Measurements from ENCODE around the gene PRRC2A. TPM values are rescaled to one million over a fixed set of nuclear protein-coding genes. Genes with fewer than 3 reads are reported as not detected.
A peak's percentile ranks its signal among the peaks of the same experiment; 100 is the strongest.

PRRC2A gene
- polyA plus RNA-seq, 1 donor, result 122 TPM

DNA sequence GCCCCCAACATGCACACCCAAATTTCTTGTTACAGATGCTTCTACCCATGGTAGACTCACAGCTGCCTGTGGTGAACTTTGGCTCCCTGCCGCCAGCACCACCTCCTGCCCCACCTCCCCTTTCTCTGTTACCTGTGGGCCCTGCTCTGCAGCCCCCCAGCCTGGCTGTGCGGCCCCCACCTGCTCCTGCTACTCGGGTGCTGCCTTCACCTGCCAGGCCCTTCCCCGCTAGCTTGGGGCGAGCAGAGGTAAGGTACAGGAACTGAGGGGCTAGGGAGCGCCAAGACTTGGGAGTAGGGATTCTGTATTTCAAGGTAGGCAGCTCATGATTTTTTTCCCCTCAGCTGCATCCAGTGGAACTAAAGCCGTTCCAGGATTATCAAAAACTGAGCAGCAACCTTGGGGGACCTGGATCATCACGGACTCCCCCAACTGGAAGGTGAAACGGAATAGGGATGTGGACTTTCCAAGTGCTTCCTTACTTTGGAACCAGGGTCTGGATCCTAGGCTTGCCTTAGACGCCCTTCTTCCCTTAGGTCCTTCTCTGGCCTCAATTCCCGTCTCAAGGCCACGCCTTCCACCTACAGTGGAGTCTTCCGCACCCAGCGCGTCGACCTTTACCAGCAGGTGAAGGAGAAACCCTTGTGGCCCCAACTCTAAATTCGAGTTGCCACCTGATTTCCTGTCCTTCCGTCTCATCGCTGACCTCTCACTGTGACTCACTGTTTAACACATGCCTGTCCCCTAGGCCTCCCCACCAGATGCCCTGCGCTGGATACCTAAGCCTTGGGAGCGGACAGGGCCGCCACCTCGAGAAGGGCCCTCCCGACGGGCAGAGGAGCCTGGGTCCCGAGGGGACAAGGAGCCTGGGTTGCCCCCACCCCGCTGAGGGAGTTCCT is 16.4 kb downstream of the PRRC2A start:
- no peaks in the 10 kb centered on the region for H3K27me3 ChIP-seq (ENCODE audit: control insufficient read depth, insufficient read depth, low read length)
- no peaks in the 10 kb centered on the region for H3K4me1 ChIP-seq (ENCODE audit: control insufficient read depth, insufficient read depth, low read length)
- no peak overlapping the region for H3K27ac ChIP-seq (ENCODE audit: low read length)
- WGBS (ENCODE audit: insufficient coverage, low lambda C conversion rate), result 84% methylated on average over 7 of the region's 27 CpGs
- no peak overlapping the region for H3K4me3 ChIP-seq (ENCODE audit: low read length)
- no peaks in the 10 kb centered on the region for H3K9me3 ChIP-seq (ENCODE audit: control insufficient read depth, low read depth, low read length)
- DNase-seq, result no peak
- peaks cover 94% of the 10 kb centered on the region for H3K36me3 ChIP-seq (ENCODE audit: control insufficient read depth, insufficient read depth, low read length)

DNA sequence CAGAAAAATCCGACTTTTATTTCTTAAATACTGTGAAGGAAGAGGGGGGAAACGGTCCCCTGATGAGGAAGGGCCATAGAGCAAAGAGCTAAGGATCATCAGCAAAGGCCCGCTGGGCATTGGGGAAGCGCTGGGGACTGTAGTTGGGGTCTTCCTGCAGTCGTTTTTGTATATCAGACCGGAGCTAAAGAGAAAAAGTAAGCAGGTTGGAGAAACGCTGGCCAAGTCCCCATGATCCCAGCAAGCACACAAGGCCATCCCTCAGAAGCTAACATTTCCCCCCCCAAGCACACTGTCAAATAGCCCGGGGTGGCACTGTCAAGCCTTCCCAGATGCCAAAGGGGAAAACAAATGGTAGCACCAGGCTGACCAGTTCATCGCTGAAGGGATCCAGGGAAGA is 18.5 kb downstream of the PRRC2A start:
- 100% methylated on average over 3 of the region's 9 CpGs for WGBS (ENCODE audit: insufficient coverage, low lambda C conversion rate)
- H3K27me3 ChIP-seq (ENCODE audit: control insufficient read depth, insufficient read depth, low read length), result no peaks in the 10 kb centered on the region
- H3K27ac ChIP-seq (ENCODE audit: low read length), result no peak overlapping the region
- peaks cover 89% of the 10 kb centered on the region for H3K36me3 ChIP-seq (ENCODE audit: control insufficient read depth, insufficient read depth, low read length)
- no peaks in the 10 kb centered on the region for H3K9me3 ChIP-seq (ENCODE audit: control insufficient read depth, low read depth, low read length)
- H3K4me3 ChIP-seq (ENCODE audit: low read length), result no peak overlapping the region
- DNase-seq, result no peak
- H3K4me1 ChIP-seq (ENCODE audit: control insufficient read depth, insufficient read depth, low read length), result no peaks in the 10 kb centered on the region

DNA sequence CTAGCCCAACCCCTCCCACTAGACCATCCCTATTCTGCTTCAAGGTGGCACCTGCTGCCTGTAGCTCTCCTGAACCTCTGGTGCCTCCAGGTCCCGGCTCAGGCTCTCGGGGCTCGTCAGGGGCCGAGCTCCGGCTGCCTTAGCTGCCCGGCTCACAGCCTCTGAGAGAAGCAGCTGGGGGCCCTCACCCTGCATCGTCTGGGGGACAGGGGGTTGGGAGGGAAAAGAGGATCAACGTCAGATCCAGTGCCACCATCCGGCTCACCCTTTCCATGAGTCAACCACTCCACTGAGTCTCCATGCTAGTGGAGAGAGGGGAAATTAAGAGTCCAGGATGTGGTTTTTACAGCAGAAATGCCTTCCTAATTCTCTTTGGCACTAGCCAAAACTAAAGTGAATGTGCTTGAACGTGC is 18.9 kb downstream of the PRRC2A start:
- no peak overlapping the region for H3K27ac ChIP-seq (ENCODE audit: low read length)
- no peak overlapping the region for H3K4me3 ChIP-seq (ENCODE audit: low read length)
- H3K9me3 ChIP-seq (ENCODE audit: control insufficient read depth, low read depth, low read length), result no peaks in the 10 kb centered on the region
- DNase-seq, result no peak
- no peaks in the 10 kb centered on the region for H3K27me3 ChIP-seq (ENCODE audit: control insufficient read depth, insufficient read depth, low read length)
- WGBS (ENCODE audit: insufficient coverage, low lambda C conversion rate), result no CpG with 5 or more reads among the region's 10 CpGs
- no peaks in the 10 kb centered on the region for H3K4me1 ChIP-seq (ENCODE audit: control insufficient read depth, insufficient read depth, low read length)
- H3K36me3 ChIP-seq (ENCODE audit: control insufficient read depth, insufficient read depth, low read length), result peaks cover 89% of the 10 kb centered on the region

DNA sequence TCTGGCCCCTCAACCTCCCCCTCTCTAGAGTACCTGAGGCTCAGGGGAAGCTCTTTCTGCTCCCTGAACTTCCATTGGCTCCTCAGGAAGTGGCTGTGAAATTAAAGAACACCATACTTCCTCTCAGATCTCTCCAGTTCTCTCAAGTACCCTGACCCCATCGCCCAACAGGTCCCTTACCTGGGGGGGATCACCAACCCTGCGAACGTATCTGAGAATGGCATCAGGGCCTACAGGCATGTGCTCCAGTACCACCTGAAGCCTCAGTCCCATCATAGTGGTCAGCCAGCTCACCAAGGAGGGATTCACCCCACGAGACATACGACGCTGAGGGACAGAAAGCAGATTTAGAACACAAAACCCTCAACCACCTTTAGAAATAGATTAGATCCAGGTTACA is 20.1 kb downstream of the PRRC2A start:
- Histone ChIP-seq H3K27ac (ENCODE audit: low read length) (no peak overlapping the region), H3K36me3 (ENCODE audit: control insufficient read depth, insufficient read depth, low read length) (peaks cover 89% of the 10 kb centered on the region), H3K9me3 (ENCODE audit: control insufficient read depth, low read depth, low read length) (no peaks in the 10 kb centered on the region), H3K4me1 (ENCODE audit: control insufficient read depth, insufficient read depth, low read length) (no peaks in the 10 kb centered on the region), H3K27me3 (ENCODE audit: control insufficient read depth, insufficient read depth, low read length) (no peaks in the 10 kb centered on the region), H3K4me3 (ENCODE audit: low read length) (no peak overlapping the region)
- no peak for DNase-seq
- WGBS (ENCODE audit: insufficient coverage, low lambda C conversion rate), result no CpG with 5 or more reads among the region's 6 CpGs

DNA sequence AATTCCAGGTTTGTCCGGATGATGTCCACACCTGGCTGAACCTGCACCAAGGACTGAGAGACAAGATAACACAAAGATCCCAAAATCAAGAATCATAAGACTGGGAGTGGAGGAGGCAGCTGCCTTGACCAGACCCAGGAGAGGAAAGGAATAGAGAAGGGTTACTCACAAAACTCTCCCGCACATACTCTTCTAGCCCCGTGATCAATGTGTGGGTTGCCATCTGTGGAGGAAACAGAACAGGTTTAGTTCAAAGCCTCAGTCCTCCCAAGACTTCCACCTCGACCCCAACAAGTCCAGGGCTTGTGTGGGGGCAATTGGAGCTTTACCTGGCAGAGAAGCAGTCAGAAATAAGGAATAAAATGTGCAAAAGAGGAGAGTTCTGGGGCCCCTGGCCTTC is 20.9 kb downstream of the PRRC2A start:
- 100% methylated on average over 1 of the region's 4 CpGs for WGBS (ENCODE audit: insufficient coverage, low lambda C conversion rate)
- H3K36me3 ChIP-seq (ENCODE audit: control insufficient read depth, insufficient read depth, low read length), result peaks cover 89% of the 10 kb centered on the region

DNA sequence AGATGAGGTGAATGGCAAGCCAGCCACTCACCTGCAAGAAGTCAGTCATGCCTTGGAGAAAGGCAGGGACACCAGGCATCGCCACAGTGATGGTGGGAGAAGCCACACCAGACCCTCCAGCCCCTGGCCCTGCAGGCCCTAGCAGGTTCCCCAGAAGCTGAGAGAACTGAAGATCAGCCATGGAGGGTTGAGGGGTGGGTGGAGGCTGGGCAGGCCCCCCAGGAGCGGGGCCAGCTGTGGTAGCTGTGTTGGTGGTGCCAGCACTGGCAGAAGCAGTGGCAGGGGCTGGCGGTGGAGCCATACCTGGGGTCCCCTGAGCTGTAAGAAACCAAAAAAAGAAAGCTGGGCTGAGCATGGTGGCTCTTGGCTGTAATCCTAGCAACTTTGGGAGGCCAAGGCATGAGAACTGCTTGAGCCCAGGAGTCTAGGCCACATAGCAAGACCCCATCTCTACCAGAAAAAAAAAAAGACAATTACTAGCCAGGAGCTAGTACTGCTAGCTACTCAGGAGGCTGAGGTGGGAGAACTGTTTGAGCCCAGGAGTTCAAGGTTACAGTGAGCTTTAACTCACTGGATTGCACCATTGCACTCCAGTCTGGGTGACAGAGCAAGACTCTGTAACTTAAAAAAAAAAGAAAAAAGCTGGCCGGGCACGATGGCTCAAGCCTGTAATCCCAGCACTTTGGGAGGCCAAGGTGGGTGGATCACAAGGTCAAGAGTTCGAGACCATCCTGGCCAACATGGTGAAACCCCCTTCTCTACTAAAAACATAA is 22.5 kb downstream of the PRRC2A start:
- Histone ChIP-seq H3K9me3 (ENCODE audit: control insufficient read depth, low read depth, low read length) (no peaks in the 10 kb centered on the region), H3K27ac (ENCODE audit: low read length) (no peak overlapping the region), H3K4me3 (ENCODE audit: low read length) (no peak overlapping the region), H3K36me3 (ENCODE audit: control insufficient read depth, insufficient read depth, low read length) (peaks cover 88% of the 10 kb centered on the region), H3K27me3 (ENCODE audit: control insufficient read depth, insufficient read depth, low read length) (no peaks in the 10 kb centered on the region), H3K4me1 (ENCODE audit: control insufficient read depth, insufficient read depth, low read length) (no peaks in the 10 kb centered on the region)
- DNase-seq, result no peak
- WGBS (ENCODE audit: insufficient coverage, low lambda C conversion rate), result 80% methylated on average over 1 of the region's 6 CpGs

More for the DNA sequence above, 20.9 kb downstream of the PRRC2A start:
- Histone ChIP-seq H3K27me3 (ENCODE audit: control insufficient read depth, insufficient read depth, low read length) (no peaks in the 10 kb centered on the region), H3K27ac (ENCODE audit: low read length) (no peak overlapping the region), H3K4me1 (ENCODE audit: control insufficient read depth, insufficient read depth, low read length) (no peaks in the 10 kb centered on the region), H3K4me3 (ENCODE audit: low read length) (no peak overlapping the region), H3K9me3 (ENCODE audit: control insufficient read depth, low read depth, low read length) (no peaks in the 10 kb centered on the region)
- DNase-seq, result no peak

DNA sequence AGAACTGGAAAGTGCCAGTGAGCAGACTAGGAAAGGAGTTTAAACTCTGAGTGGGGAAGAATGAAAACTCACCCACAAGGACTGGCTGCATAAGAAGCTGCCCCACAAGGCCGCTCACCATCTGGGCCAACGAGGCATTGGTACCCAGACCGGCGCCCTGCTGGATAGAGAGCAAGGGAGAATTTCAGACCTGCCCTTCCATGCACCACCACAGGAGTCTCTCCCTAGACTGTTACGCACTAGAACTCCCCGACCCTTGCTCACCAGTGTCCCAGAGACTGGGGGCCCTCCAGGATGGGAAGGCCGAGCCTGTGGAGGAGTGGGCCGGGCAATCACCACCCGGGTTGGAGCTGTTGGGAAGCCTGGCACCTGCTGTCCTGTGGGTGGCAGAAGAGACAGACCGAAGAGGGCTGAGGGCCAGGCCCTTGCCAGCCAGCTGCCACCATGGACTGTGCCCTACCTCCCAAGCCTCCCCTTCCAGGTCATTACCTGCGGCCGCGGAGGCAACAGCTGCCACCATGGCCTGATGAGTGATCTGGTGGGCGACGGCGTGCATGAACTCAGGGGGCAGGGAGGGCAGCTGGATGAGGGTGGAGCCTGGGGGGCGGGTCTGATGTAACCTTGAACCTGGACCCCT is 23.4 kb downstream of the PRRC2A start:
- Histone ChIP-seq H3K4me3 (ENCODE audit: low read length) (no peak overlapping the region), H3K4me1 (ENCODE audit: control insufficient read depth, insufficient read depth, low read length) (no peaks in the 10 kb centered on the region), H3K27ac (ENCODE audit: low read length) (no peak overlapping the region), H3K27me3 (ENCODE audit: control insufficient read depth, insufficient read depth, low read length) (no peaks in the 10 kb centered on the region), H3K9me3 (ENCODE audit: control insufficient read depth, low read depth, low read length) (no peaks in the 10 kb centered on the region), H3K36me3 (ENCODE audit: control insufficient read depth, insufficient read depth, low read length) (peaks cover 92% of the 10 kb centered on the region)
- WGBS (ENCODE audit: insufficient coverage, low lambda C conversion rate), result no CpG with 5 or more reads among the region's 17 CpGs
- no peak for DNase-seq

DNA sequence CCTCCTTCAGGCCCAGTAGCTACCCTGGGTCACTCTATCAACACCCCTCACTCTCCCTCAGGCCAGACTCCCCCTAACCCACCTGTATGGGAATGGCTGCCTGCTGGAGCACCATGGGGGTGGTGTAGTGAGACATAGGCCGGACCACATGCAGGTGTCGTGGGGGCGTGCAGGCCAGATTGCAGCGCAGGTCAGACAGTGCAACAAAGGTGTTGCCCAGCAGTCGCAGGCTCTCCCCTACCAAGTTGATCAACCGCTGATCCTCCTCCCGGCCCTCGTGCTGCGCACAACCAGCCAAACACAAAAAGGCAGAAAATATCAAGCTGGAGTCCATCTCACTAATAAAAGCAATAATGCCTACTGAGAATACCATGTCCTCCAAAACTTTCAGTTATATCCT is 24.8 kb downstream of the PRRC2A start:
- DNase-seq, result no peak
- WGBS (ENCODE audit: insufficient coverage, low lambda C conversion rate), result no CpG with 5 or more reads among the region's 9 CpGs
- Histone ChIP-seq H3K27ac (ENCODE audit: low read length) (no peak overlapping the region), H3K36me3 (ENCODE audit: control insufficient read depth, insufficient read depth, low read length) (peaks cover 91% of the 10 kb centered on the region), H3K27me3 (ENCODE audit: control insufficient read depth, insufficient read depth, low read length) (no peaks in the 10 kb centered on the region), H3K4me1 (ENCODE audit: control insufficient read depth, insufficient read depth, low read length) (no peaks in the 10 kb centered on the region), H3K4me3 (ENCODE audit: low read length) (no peak overlapping the region), H3K9me3 (ENCODE audit: control insufficient read depth, low read depth, low read length) (no peaks in the 10 kb centered on the region)

DNA sequence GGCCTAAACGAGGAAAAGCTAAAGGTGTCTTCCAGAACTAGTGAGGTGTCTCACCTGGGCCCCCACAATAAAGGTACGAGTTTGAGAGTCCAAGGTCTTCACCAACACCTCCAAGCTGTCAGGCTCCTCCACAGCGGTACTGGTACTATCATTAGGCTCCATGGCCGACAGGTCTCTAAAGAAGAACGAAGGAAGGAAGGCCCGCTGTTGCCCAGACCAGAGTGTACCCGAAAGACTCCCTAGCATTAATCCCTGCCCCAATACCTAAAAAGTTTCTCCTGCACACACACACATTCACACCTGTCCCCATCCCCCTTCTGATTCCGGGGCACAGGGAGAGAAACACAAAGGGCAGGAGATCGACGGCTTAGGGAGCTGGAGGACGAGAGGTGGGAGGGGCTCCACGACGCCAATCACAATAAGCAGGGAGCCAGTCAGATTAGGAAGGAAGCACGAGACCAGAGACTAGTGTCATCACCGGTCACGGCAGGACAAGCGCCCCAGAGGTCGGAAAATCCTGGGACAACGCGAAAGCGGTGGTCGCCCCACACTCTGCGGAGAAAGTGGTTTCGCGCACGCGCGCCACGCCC is 31.2 kb downstream of the PRRC2A start:
- H3K4me1 ChIP-seq (ENCODE audit: control insufficient read depth, insufficient read depth, low read length), result peaks cover 38% of the 10 kb centered on the region
- peak overlapping the region; percentile 93 for H3K27ac ChIP-seq (ENCODE audit: low read length)
- no CpG with 5 or more reads among the region's 29 CpGs for WGBS (ENCODE audit: insufficient coverage, low lambda C conversion rate)
- no peaks in the 10 kb centered on the region for H3K27me3 ChIP-seq (ENCODE audit: control insufficient read depth, insufficient read depth, low read length)
- DNase-seq, result peak; percentile 82 to 92
- peak overlapping the region; percentile 90 for H3K4me3 ChIP-seq (ENCODE audit: low read length)
- peaks cover 39% of the 10 kb centered on the region for H3K36me3 ChIP-seq (ENCODE audit: control insufficient read depth, insufficient read depth, low read length)
- no peaks in the 10 kb centered on the region for H3K9me3 ChIP-seq (ENCODE audit: control insufficient read depth, low read depth, low read length)
